KG1 (cell line): ENCODE measurements around the gene HJV.

Source experiments
- DNase-seq: peaks from one replicate; lab custom pipeline; 2025; lab: John Stamatoyannopoulos, UW

The HJV gene

GRCh38 chr1:145992958-145993617 is 28.4 kb downstream of the HJV start:
- DNase-seq: no peak

- DNase-seq: no peak
Measured at GRCh38 chr1:145992502-145992936, 29.0 kb downstream of the HJV start.

- no peak for DNase-seq
Measured at GRCh38 chr1:145991735-145992412, 29.7 kb downstream of the HJV start.

GRCh38 chr1:145990249-145990855 is 31.2 kb downstream of the HJV start:
- no peak for DNase-seq

GRCh38 chr1:145988773-145989172 is 32.8 kb downstream of the HJV start:
- DNase-seq: no peak

GRCh38 chr1:145987926-145988325 is 33.6 kb downstream of the HJV start:
- DNase-seq: no peak

- DNase-seq: no peak
Measured at GRCh38 chr1:145986551-145986950, 35.0 kb downstream of the HJV start.

- no peak for DNase-seq
Measured at GRCh38 chr1:145985502-145986439, 35.8 kb downstream of the HJV start.

GRCh38 chr1:145985129-145985501 is 36.4 kb downstream of the HJV start:
- DNase-seq: no peak

GRCh38 chr1:145983960-145984830 is 37.3 kb downstream of the HJV start:
- no peak for DNase-seq

- DNase-seq: no peak
Measured at GRCh38 chr1:145983206-145983675, 38.3 kb downstream of the HJV start.

GRCh38 chr1:145982010-145982723 is 39.4 kb downstream of the HJV start:
- no peak for DNase-seq

- no peak for DNase-seq
Measured at GRCh38 chr1:145980457-145980994, 41.0 kb downstream of the HJV start.

- no peak for DNase-seq
Measured at GRCh38 chr1:145979746-145980456, 41.6 kb downstream of the HJV start.

GRCh38 chr1:145978854-145979745 is 42.4 kb downstream of the HJV start:
- peak; percentile 70 for DNase-seq

GRCh38 chr1:145978471-145978853 is 43.1 kb downstream of the HJV start:
- no peak for DNase-seq

- peak; percentile 49 for DNase-seq
Measured at GRCh38 chr1:145977486-145978470, 43.8 kb downstream of the HJV start.
